Activated CD4-positive, alpha-beta T cell treated with anti-CD3 and anti-CD28 coated beads, Interleukin-2, amount 10 ng/mL, durations not matched to agents 24 days and 14 days (primary cell): ENCODE results near the gene VAV2. TPM values are rescaled to one million over a fixed set of nuclear protein-coding genes. Genes with fewer than 3 reads are reported as not detected.

Source experiments
- DNase-seq: peaks from one replicate; pipeline ENCODE4 v3.0.0; 2022
- H3K27ac Mint-ChIP-seq: one replicate; pipeline ENCODE4 v1.8.0; 2022; ENCODE audit warnings: mild to moderate bottlenecking, mixed read lengths
- H3K27me3 Mint-ChIP-seq: one replicate; pipeline ENCODE4 v1.8.0; 2022; ENCODE audit warnings: mixed read lengths
- H3K36me3 Mint-ChIP-seq: one replicate; pipeline ENCODE4 v1.8.0; 2022; ENCODE audit warnings: low read depth, mild to moderate bottlenecking, mixed read lengths
- H3K4me1 Mint-ChIP-seq: one replicate; pipeline ENCODE4 v1.8.0; 2021; ENCODE audit warnings: mixed read lengths
- H3K4me3 Mint-ChIP-seq: one replicate; pipeline ENCODE4 v1.8.0; 2022; ENCODE audit warnings: mild to moderate bottlenecking, moderate library complexity, mixed read lengths
- H3K9me3 Mint-ChIP-seq: one replicate; pipeline ENCODE4 v1.8.0; 2021; ENCODE audit warnings: mixed read lengths
- intact Hi-C: fragments of 100-400 bp; cut with micrococcal nuclease; formaldehyde crosslinking; loops from one replicate; pipeline ENCODE4 v1.15.1; 2023
- total RNA-seq: library from RNA; stranded (reverse); gene quantifications from 2 replicates; pipeline ENCODE4 v1.2.3, GENCODE V29; 2022

VAV2 gene
- total RNA-seq, 1 donor from 2014 or later: 9.0 TPM

GRCh38 chr9:133953976-133954709 is 38.0 kb downstream of the VAV2 start:
- intact Hi-C loops: no loop called here
- Mint-ChIP-seq H3K36me3 (no peaks in the 10 kb centered on the region), H3K27ac (no peak overlapping the region), H3K9me3 (no peaks in the 10 kb centered on the region), H3K4me3 (no peak overlapping the region), H3K27me3 (no peaks in the 10 kb centered on the region), H3K4me1 (peaks cover 7% of the 10 kb centered on the region)
- DNase-seq: no peak

GRCh38 chr9:133953621-133953975 is 38.5 kb downstream of the VAV2 start:
- Mint-ChIP-seq H3K4me1 (peaks cover 7% of the 10 kb centered on the region), H3K27ac (no peak overlapping the region), H3K36me3 (no peaks in the 10 kb centered on the region), H3K9me3 (no peaks in the 10 kb centered on the region), H3K27me3 (no peaks in the 10 kb centered on the region), H3K4me3 (no peak overlapping the region)
- intact Hi-C loops: no loop called here
- DNase-seq: no peak

- Mint-ChIP-seq H3K9me3 (no peaks in the 10 kb centered on the region), H3K4me1 (peaks cover 7% of the 10 kb centered on the region), H3K27me3 (no peaks in the 10 kb centered on the region), H3K27ac (no peak overlapping the region), H3K36me3 (no peaks in the 10 kb centered on the region), H3K4me3 (no peak overlapping the region)
- intact Hi-C loops: no loop called here
- no peak for DNase-seq
Observed at GRCh38 chr9:133952598-133953550, 39.2 kb downstream of the VAV2 start.

GRCh38 chr9:133951265-133951664 is 40.9 kb downstream of the VAV2 start:
- Mint-ChIP-seq H3K27ac (no peak overlapping the region), H3K4me3 (no peak overlapping the region), H3K9me3 (no peaks in the 10 kb centered on the region), H3K4me1 (peaks cover 5% of the 10 kb centered on the region), H3K27me3 (no peaks in the 10 kb centered on the region), H3K36me3 (no peaks in the 10 kb centered on the region)
- no peak for DNase-seq
- intact Hi-C loops: no loop called here

- no peak for DNase-seq
- Mint-ChIP-seq H3K4me1 (peaks cover 5% of the 10 kb centered on the region), H3K27me3 (no peaks in the 10 kb centered on the region), H3K4me3 (no peak overlapping the region), H3K9me3 (no peaks in the 10 kb centered on the region), H3K36me3 (no peaks in the 10 kb centered on the region), H3K27ac (no peak overlapping the region)
- intact Hi-C loops: no loop called here
Observed at GRCh38 chr9:133950629-133951111, 41.5 kb downstream of the VAV2 start.

GRCh38 chr9:133950192-133950591 is 41.9 kb downstream of the VAV2 start:
- Mint-ChIP-seq H3K9me3 (no peaks in the 10 kb centered on the region), H3K27ac (no peak overlapping the region), H3K27me3 (no peaks in the 10 kb centered on the region), H3K36me3 (no peaks in the 10 kb centered on the region), H3K4me3 (no peak overlapping the region), H3K4me1 (peaks cover 5% of the 10 kb centered on the region)
- intact Hi-C loops: no loop called here
- no peak for DNase-seq

- intact Hi-C loops: no loop called here
- Mint-ChIP-seq H3K9me3 (no peaks in the 10 kb centered on the region), H3K27me3 (no peaks in the 10 kb centered on the region), H3K27ac (no peak overlapping the region), H3K4me1 (peaks cover 1% of the 10 kb centered on the region), H3K36me3 (no peaks in the 10 kb centered on the region), H3K4me3 (no peak overlapping the region)
- DNase-seq: no peak
Observed at GRCh38 chr9:133949486-133950061, 42.5 kb downstream of the VAV2 start.

GRCh38 chr9:133948561-133949485 is 43.3 kb downstream of the VAV2 start:
- H3K9me3 Mint-ChIP-seq: no peaks in the 10 kb centered on the region
- H3K4me3 Mint-ChIP-seq: no peak overlapping the region
- DNase-seq: no peak
- no peak overlapping the region for H3K27ac Mint-ChIP-seq
- H3K27me3 Mint-ChIP-seq: no peaks in the 10 kb centered on the region
- intact Hi-C loops: no loop called here
- no peaks in the 10 kb centered on the region for H3K4me1 Mint-ChIP-seq
- H3K36me3 Mint-ChIP-seq: no peaks in the 10 kb centered on the region

GRCh38 chr9:133948131-133948530 is 44.0 kb downstream of the VAV2 start:
- no peaks in the 10 kb centered on the region for H3K36me3 Mint-ChIP-seq
- intact Hi-C loops: no loop called here
- no peaks in the 10 kb centered on the region for H3K4me1 Mint-ChIP-seq
- H3K27me3 Mint-ChIP-seq: no peaks in the 10 kb centered on the region
- no peak overlapping the region for H3K4me3 Mint-ChIP-seq
- H3K27ac Mint-ChIP-seq: no peak overlapping the region
- no peaks in the 10 kb centered on the region for H3K9me3 Mint-ChIP-seq
- DNase-seq: no peak

- no peak overlapping the region for H3K4me3 Mint-ChIP-seq
- DNase-seq: no peak
- no peaks in the 10 kb centered on the region for H3K27me3 Mint-ChIP-seq
- H3K27ac Mint-ChIP-seq: no peak overlapping the region
- H3K4me1 Mint-ChIP-seq: no peaks in the 10 kb centered on the region
- intact Hi-C loops: no loop called here
- no peaks in the 10 kb centered on the region for H3K9me3 Mint-ChIP-seq
- no peaks in the 10 kb centered on the region for H3K36me3 Mint-ChIP-seq
Observed at GRCh38 chr9:133946840-133947486, 45.2 kb downstream of the VAV2 start.

GRCh38 chr9:133945977-133946753 is 46.0 kb downstream of the VAV2 start:
- Mint-ChIP-seq H3K27ac (no peak overlapping the region), H3K36me3 (no peaks in the 10 kb centered on the region), H3K9me3 (no peaks in the 10 kb centered on the region), H3K4me1 (no peaks in the 10 kb centered on the region), H3K4me3 (no peak overlapping the region), H3K27me3 (no peaks in the 10 kb centered on the region)
- no peak for DNase-seq
- intact Hi-C loops: no loop called here

GRCh38 chr9:133945314-133945975 is 46.7 kb downstream of the VAV2 start:
- H3K4me3 Mint-ChIP-seq: no peak overlapping the region
- H3K36me3 Mint-ChIP-seq: no peaks in the 10 kb centered on the region
- no peak overlapping the region for H3K27ac Mint-ChIP-seq
- no peaks in the 10 kb centered on the region for H3K9me3 Mint-ChIP-seq
- DNase-seq: no peak
- intact Hi-C loops: no loop called here
- no peaks in the 10 kb centered on the region for H3K4me1 Mint-ChIP-seq
- H3K27me3 Mint-ChIP-seq: no peaks in the 10 kb centered on the region
